ENCODE results near the gene EYS. TPM values are rescaled to one million over a fixed set of nuclear protein-coding genes. Genes with fewer than 3 reads are reported as not detected.

The EYS gene
- polyA plus RNA-seq, 1 of the 3 experiments (the other 2 are of a cell fraction) = 0.05 TPM

GRCh38 chr6:64776359-64776758, 930.7 kb downstream of the EYS start:
- Histone ChIP-seq H2AFZ (ENCODE audit: low read depth) (no peak overlapping the region), H3K27me3 (ENCODE audit: insufficient read depth) (no peaks in the 10 kb centered on the region), H4K20me1 (ENCODE audit: insufficient read depth) (no peaks in the 10 kb centered on the region), H3F3A (replicated peaks; ENCODE audit: insufficient read depth) (no peaks in the 10 kb centered on the region), H3K4me1 (ENCODE audit: control insufficient read depth in 1 of 2, insufficient read depth in 2 of 2, low read depth in 1 of 2, low read length in 1 of 2) (no peaks in the 10 kb centered on the region), H3K9me3 (no peaks in the 10 kb centered on the region), H3K79me2 (ENCODE audit: insufficient read depth) (no peaks in the 10 kb centered on the region), H3K9ac (no peak overlapping the region), H3K36me3 (replicated peaks in 1 of 2; ENCODE audit: control insufficient read depth in 1 of 2, insufficient read depth in 2 of 2, low read length in 1 of 2) (no peaks in the 10 kb centered on the region), H3K27ac (ENCODE audit: low read depth in 2 of 2, low read length in 1 of 2) (no peak overlapping the region), H3K4me2 (no peak overlapping the region), H3K9me2 (no peaks in the 10 kb centered on the region), H3K4me3 (ENCODE audit: low read depth in 2 of 2, low read length in 1 of 2) (no peak overlapping the region)
- TF ChIP-seq RAD21 (IDR thresholded peaks at IDR 0.05; ENCODE audit: low read length) (no peak), USF1 (IDR thresholded peaks at IDR 0.05; ENCODE audit: borderline replicate concordance, low read depth) (no peak), JUND (IDR thresholded peaks at IDR 0.05) (no peak), SIN3A (IDR thresholded peaks at IDR 0.05; ENCODE audit: borderline replicate concordance, low read depth, low read length) (no peak), SMC3 (IDR thresholded peaks at IDR 0.05; ENCODE audit: low read depth, low read length) (no peak), TEAD4 (IDR thresholded peaks at IDR 0.05; ENCODE audit: borderline replicate concordance, insufficient read depth) (no peak), EZH2phosphoT487 (IDR thresholded peaks at IDR 0.05; ENCODE audit: borderline replicate concordance, low read depth) (no peak), USF2 (IDR thresholded peaks at IDR 0.05; ENCODE audit: borderline replicate concordance, low read depth, low read length) (no peak), MXI1 (IDR thresholded peaks at IDR 0.05; ENCODE audit: low read depth, low read length) (no peak), RXRA (IDR thresholded peaks at IDR 0.05; ENCODE audit: borderline replicate concordance, low read depth) (no peak), EP300 (IDR thresholded peaks at IDR 0.05; ENCODE audit: borderline replicate concordance in 1 of 2, low read depth in 1 of 2, low read length in 1 of 2) (no peak), NRF1 (IDR thresholded peaks at IDR 0.05; ENCODE audit: low read depth, low read length) (no peak), CTCF (IDR thresholded peaks at IDR 0.05) (no peak), FOSL2 (IDR thresholded peaks at IDR 0.05; ENCODE audit: borderline replicate concordance, low read depth) (no peak), YY1 (IDR thresholded peaks at IDR 0.05; ENCODE audit: low read depth) (no peak), RFX5 (IDR thresholded peaks at IDR 0.05; ENCODE audit: low read length) (no peak), NFIC (IDR thresholded peaks at IDR 0.05; ENCODE audit: borderline replicate concordance) (no peak), ZBTB33 (IDR thresholded peaks at IDR 0.05; ENCODE audit: borderline replicate concordance, low read depth) (no peak), TCF12 (IDR thresholded peaks at IDR 0.05) (no peak)
- POLR2A ChIA-PET = no interaction called here
- CTCF ChIA-PET = no interaction called here
- DNase-seq = no peak
- 65% methylated on average over 1 of the region's 1 CpG for WGBS (ENCODE audit: low lambda C conversion rate)

All from SK-N-SH (cell line).